Vagina (tissue), 2 donors: ENCODE results near the gene SLC9A5. TPM values are rescaled to one million over a fixed set of nuclear protein-coding genes. Genes with fewer than 3 reads are reported as not detected.
A peak's percentile ranks its signal among the peaks of the same experiment; 100 is the strongest.

Experiments
- DNase-seq, 2 donors: peaks; one replicate each; pipeline ENCODE4 v3.0.0-alpha.2; 2017; ENCODE audit errors: extremely low spot score in 2 of 2
- H3K27ac ChIP-seq: fragments of 200-600 bp; sonication (generic); one replicate; pipeline ENCODE4 v1.5.1; 2019
- H3K27me3 ChIP-seq: fragments of 200-600 bp; sonication (generic); one replicate; pipeline ENCODE4 v1.5.1; 2019
- H3K36me3 ChIP-seq, 2 donors: fragments of 200-600 bp; sonication (generic); one replicate each; pipeline ENCODE4 v1.5.1; 2017 to 2019
- H3K4me1 ChIP-seq: fragments of 200-600 bp; sonication (generic); one replicate; pipeline ENCODE4 v1.5.1; 2019
- H3K4me3 ChIP-seq, 2 donors: fragments of 200-600 bp; sonication (generic); 1 replicate in 1 of 2; 2 replicates in 1 of 2; pipeline ENCODE4 v1.5.1; 2016 to 2019
- H3K9me3 ChIP-seq: fragments of 200-600 bp; sonication (generic); one replicate; pipeline ENCODE4 v1.5.1; 2019
- POLR2A ChIP-seq, 2 donors: fragments of 450-650 bp; IDR thresholded peaks; one replicate each; pipeline ENCODE4 v1.6.1; 2017; ENCODE audit warnings: antibody characterized with exemption in 2 of 2, mild to moderate bottlenecking in 2 of 2, moderate library complexity in 2 of 2
- POLR2AphosphoS5 ChIP-seq, 2 donors: sonication (generic); formaldehyde crosslinking; IDR thresholded peaks; one replicate each; pipeline ENCODE4 v1.9.0; 2017; ENCODE audit warnings: antibody characterized with exemption in 2 of 2, mild to moderate bottlenecking in 2 of 2, low read depth in 1 of 2; ENCODE audit not compliant: insufficient read depth in 1 of 2
- intact Hi-C: fragments of 100-400 bp; cut with DNase I; formaldehyde crosslinking; loops from one replicate; pipeline ENCODE4 v1.15.1; 2023
- total RNA-seq: library from RNA; depleted of rRNA; stranded (reverse); fragments of >200 nt; gene quantifications from one replicate; pipeline ENCODE4 v1.2.3, GENCODE V29; 2016
- TF ChIP-seq, protein P1 (sequence below), 3 experiments: fragments of 450-650 bp in 2 of 3; fragments of 200-600 bp in 1 of 3; sonication (generic) in 1 of 3; IDR thresholded peaks; one replicate each; pipeline ENCODE4 v1.5.1; 2017 to 2019; ENCODE audit warnings: antibody characterized with exemption in 3 of 3, mild to moderate bottlenecking in 2 of 3, moderate library complexity in 2 of 3

Gene SLC9A5
- total RNA-seq, 1 donor from 2014 or later: 0.49 TPM

DNA sequence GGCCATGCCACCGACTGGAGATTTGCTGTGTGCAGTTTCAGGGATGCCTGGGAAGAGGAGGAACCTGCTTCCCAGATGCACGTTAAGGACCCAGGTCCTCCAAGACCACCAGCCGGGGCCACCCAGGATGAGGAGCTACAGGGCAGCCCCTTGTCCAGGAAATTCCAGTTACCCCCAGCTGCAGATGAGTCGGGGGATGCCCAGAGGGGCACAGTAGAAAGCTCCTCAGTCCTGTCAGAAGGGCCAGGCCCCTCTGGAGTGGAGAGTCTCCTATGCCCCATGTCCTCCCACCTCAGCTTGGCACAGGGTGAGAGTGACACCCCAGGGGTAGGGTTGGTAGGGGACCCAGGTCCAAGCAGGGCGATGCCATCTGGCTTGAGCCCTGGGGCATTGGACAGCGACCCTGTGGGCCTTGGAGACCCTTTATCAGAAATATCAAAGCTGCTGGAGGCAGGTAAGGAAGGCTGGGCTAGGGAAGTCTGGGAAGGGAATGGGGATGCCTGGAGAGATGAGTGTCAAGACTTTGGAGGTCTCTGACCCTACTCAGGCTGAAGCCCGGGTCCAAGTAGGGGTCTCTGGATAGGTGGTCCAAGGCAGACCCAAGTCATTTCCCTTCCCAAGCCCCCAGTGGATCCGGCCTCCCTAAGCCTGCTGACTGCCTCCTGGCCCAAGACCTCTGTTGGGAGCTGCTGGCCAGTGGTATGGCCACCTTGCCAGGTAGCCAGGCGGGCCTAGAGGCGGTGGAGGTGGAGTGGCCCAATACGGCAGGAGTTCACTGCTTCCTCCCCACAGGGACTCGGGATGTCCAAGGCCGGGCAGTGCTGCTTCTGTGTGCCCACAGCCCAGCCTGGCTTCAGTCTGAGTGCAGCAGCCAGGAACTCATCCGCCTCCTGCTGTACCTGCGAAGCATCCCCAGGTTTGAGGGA, 31.6 kb downstream of the SLC9A5 start:
- Histone ChIP-seq H3K9me3 (no peaks in the 10 kb centered on the region), H3K27ac (no peak overlapping the region), H3K4me1 (peaks cover 30% of the 10 kb centered on the region), H3K27me3 (no peaks in the 10 kb centered on the region), H3K36me3 (no peaks in the 10 kb centered on the region), H3K4me3 (peak overlapping the region in 1 of 2 donors; percentile 67)
- intact Hi-C loops: no loop called here
- DNase-seq: no peak
- TF ChIP-seq POLR2AphosphoS5 (IDR thresholded peaks at IDR 0.05; ENCODE audit: insufficient read depth in 1 of 2, low read depth in 1 of 2) (no peak), POLR2A (IDR thresholded peaks at IDR 0.05) (no peak)
- TF ChIP-seq, protein P1, sequence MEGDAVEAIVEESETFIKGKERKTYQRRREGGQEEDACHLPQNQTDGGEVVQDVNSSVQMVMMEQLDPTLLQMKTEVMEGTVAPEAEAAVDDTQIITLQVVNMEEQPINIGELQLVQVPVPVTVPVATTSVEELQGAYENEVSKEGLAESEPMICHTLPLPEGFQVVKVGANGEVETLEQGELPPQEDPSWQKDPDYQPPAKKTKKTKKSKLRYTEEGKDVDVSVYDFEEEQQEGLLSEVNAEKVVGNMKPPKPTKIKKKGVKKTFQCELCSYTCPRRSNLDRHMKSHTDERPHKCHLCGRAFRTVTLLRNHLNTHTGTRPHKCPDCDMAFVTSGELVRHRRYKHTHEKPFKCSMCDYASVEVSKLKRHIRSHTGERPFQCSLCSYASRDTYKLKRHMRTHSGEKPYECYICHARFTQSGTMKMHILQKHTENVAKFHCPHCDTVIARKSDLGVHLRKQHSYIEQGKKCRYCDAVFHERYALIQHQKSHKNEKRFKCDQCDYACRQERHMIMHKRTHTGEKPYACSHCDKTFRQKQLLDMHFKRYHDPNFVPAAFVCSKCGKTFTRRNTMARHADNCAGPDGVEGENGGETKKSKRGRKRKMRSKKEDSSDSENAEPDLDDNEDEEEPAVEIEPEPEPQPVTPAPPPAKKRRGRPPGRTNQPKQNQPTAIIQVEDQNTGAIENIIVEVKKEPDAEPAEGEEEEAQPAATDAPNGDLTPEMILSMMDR (IDR thresholded peaks at IDR 0.05): no peak

DNA sequence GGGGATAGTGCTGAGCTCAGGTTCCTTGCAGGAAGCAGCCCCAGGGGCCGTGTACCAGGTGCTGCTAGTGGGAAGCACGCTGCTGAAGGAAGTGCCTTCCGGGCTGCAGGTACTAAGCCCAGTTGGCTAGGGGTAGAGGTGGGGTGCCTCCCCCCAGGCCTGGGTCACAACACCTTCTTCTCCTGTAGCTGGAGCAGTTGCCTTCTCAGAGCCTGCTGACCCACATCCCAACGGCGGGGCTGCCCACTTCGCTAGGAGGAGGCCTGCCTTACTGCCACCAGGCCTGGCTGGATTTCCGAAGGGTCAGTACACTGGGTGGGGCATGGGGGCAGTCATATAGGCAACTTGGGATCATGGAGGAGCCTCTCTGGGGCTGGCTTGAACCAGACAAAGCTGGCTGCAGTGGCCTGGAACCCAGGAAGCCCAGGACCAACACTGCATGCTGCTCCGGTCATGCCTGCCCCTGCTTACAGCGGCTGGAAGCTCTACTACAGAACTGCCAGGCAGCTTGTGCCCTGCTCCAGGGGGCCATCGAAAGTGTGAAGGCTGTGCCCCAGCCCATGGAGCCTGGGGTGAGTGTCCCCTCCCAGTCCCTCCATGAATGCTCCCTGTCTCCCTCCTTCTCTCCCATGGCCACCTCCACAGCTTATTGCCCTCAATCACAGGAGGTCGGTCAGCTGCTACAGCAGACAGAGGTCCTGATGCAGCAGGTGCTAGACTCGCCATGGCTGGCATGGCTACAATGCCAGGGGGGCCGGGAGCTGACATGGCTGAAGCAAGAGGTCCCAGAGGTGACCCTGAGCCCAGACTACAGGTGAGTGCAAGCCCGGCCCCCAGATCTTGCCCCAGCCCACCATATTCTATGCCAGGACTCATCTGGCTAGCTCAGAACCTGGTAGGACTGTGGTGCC, 33.0 kb downstream of the SLC9A5 start:
- DNase-seq: no peak
- Histone ChIP-seq H3K27me3 (no peaks in the 10 kb centered on the region), H3K9me3 (no peaks in the 10 kb centered on the region), H3K36me3 (no peaks in the 10 kb centered on the region), H3K4me1 (peaks cover 25% of the 10 kb centered on the region), H3K27ac (no peak overlapping the region), H3K4me3 (no peak overlapping the region)
- intact Hi-C loops: no loop called here
- TF ChIP-seq POLR2A (IDR thresholded peaks at IDR 0.05): no peak
- TF ChIP-seq, protein P1 (IDR thresholded peaks at IDR 0.05): no peak
- no peak for TF ChIP-seq POLR2AphosphoS5 (IDR thresholded peaks at IDR 0.05; ENCODE audit: insufficient read depth in 1 of 2, low read depth in 1 of 2)

DNA sequence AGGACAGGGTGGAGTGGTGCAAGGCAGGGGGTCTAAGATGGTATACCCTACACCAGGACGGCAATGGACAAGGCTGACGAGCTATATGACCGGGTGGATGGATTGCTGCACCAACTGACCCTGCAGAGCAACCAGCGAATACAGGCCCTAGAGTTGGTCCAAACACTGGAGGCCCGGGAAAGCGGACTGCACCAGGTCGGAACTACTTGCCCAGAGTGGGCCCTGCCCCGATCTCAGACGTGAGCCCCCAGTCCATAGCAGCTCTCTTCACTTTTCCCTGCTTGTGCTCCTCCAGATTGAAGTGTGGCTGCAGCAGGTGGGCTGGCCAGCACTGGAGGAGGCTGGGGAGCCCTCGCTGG, 33.6 kb downstream of the SLC9A5 start:
- no peak for DNase-seq
- H3K4me1 ChIP-seq: peaks cover 18% of the 10 kb centered on the region
- no peak overlapping the region for H3K27ac ChIP-seq
- H3K36me3 ChIP-seq: no peaks in the 10 kb centered on the region
- H3K4me3 ChIP-seq: no peak overlapping the region
- H3K9me3 ChIP-seq: no peaks in the 10 kb centered on the region
- H3K27me3 ChIP-seq: no peaks in the 10 kb centered on the region
- intact Hi-C loops: no loop called here
- TF ChIP-seq, protein P1 (IDR thresholded peaks at IDR 0.05): no peak
- TF ChIP-seq POLR2AphosphoS5 (IDR thresholded peaks at IDR 0.05; ENCODE audit: insufficient read depth in 1 of 2, low read depth in 1 of 2) (no peak), POLR2A (IDR thresholded peaks at IDR 0.05) (no peak)

DNA sequence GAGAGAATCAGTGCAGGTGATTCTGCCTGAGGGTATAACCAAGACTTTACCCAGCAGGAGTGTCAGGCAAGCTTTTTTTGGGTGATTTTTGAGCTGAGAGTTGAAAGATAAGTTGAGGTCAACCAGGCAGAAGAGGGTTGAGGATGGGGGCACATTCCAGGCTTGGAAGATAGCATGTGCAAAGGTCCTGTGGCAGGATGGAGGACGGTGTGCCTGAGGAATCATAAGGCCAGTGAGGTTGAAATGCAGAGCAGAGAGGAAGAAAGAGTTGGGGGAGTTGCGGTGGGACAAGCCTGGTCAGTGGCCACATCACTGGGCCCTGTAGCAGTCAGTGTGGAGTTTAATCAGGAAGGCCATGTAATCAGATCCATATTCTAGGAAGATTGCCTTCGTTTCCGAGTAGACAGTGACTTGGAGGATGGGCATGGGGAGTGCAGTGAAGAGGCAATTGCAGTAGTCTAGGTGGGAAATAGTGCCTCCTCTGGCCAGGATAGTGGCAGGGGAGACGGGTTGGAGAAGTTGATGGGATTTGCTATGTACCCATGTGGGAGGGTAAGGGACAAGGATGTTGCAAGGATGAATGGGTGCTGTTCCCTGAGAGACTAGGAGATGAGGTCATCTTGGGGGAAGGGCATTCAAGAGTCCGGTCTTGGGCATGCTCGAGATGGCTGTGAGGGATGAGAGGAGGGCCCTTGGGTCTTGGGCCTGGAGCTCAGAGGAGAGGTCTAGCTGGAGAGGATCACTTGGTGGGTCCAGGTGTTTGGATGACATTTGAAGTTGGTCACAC, 34.5 kb downstream of the SLC9A5 start:
- intact Hi-C loops: no loop called here
- Histone ChIP-seq H3K27ac (no peak overlapping the region), H3K9me3 (no peaks in the 10 kb centered on the region), H3K36me3 (no peaks in the 10 kb centered on the region), H3K4me1 (peaks cover 10% of the 10 kb centered on the region), H3K4me3 (no peak overlapping the region), H3K27me3 (no peaks in the 10 kb centered on the region)
- DNase-seq: no peak
- no peak for TF ChIP-seq POLR2AphosphoS5 (IDR thresholded peaks at IDR 0.05; ENCODE audit: insufficient read depth in 1 of 2, low read depth in 1 of 2)
- no peak for TF ChIP-seq POLR2A (IDR thresholded peaks at IDR 0.05)
- TF ChIP-seq, protein P1 (IDR thresholded peaks at IDR 0.05): no peak
